Globus pallidus (tissue), 1 donor: Measurements from ENCODE around the gene CLCN3.
A peak's percentile ranks its signal among the peaks of the same experiment; 100 is the strongest.
"Not testable (repeated sequence)": the region's sequence is repeated elsewhere in the genome, so short reads cannot be mapped to it uniquely, and the experiment has no call there.

ENCODE experiments used
- DNase-seq: peaks from one replicate; pipeline ENCODE4 v3.0.0-alpha.2; 2015; ENCODE audit warnings: low spot score

Gene CLCN3

DNA sequence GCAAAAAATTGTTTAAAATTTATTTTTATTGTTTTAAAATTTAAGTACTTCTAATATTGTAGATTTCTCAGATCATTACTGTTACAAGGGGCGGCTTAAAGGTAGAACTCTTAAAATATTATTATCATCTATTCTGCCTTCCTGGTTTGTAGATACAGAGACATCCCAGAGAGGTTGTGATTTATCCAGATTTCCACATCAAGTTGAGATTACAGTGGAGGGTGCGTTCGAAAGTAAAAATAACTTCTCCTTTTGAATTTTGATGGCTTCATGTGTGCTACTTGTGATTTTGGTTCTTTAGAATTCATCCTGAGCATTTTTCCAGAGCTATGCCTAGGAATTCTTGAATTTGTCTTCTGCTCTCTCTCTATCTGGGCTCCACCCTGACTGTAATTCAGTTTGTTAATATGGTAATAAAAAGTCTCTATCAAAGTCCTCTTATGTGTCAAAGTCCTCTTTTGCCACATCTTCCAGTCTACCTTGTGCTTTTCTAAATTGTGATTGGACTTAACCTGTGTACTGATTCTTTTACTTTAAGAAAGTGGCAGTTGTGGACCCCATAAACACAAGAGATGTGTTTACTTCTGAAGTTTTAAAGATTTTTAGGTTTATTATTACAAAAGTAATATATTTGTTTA is 37.2 kb downstream of the CLCN3 start:
- DNase-seq = no peak

- DNase-seq = no peak
These were observed 37.8 kb downstream of the CLCN3 start for GRCh38 chr4:169658196-169658595.

- peak; percentile 32 for DNase-seq
These were observed 38.8 kb downstream of the CLCN3 start for GRCh38 chr4:169658975-169659715.

DNA sequence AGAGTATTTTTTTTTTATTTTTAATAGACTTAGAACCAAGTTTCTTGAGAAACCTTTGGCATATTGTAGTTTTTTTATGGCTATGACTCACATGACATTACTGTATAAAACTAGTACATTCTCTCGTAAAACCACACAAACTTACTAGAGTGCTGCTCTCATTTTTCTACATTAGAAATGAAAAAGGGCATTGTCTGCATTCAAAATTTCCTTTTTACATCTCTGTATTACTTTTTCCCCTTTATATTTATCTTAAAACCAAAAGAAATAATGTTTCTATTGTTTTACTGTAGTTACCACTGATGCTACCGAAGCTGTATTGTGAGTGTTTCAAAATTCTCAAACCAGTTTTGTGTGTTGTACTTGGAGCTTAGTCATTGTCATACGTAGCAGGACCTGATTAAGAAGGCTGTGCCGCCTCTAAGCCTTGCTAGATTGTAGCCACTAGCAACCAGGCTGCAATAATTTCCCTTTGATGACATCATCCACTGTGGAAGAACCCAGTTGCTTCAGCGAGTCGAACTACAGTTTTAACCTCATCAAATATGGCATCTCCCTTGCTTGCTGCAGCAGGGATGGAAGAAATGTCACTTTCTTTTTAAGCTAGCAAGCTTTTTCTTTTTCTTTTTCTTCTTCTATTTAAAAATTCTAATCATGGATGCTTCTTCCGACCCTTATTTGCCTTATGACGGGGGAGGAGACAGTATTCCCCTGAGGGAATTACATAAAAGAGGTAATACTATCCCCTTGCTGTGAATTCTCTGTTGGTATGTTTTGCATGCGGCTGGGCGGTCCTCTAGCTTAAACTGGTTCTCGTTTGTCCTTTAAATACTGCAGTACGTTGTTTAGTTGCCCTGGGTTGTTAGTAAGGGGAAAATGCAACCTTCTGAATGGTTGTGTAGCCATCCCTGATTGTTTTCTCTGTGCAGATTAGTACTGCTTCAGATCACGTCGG is 39.6 kb downstream of the CLCN3 start:
- DNase-seq = peak; percentile 84

- no peak for DNase-seq
These were observed 40.6 kb downstream of the CLCN3 start for GRCh38 chr4:169660929-169661328.

DNA sequence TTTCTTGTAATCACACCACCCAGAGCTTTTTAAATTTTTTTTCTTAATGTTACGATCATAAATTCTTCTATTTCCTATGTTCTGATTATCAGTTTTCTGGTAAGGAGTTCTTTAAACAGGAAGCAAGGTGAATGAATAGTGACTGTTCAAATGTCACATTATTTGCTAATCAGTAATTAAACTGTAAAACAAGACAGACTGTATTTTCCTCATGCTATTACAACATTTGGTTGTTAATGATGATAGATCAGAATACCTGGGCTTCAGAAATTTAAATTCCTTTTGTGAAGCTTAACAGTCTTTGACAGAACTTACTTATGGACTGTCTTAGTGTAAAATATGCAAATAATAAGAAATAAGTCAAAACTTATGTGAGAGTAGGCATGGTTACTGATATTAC is 41.4 kb downstream of the CLCN3 start:
- no peak for DNase-seq

DNA sequence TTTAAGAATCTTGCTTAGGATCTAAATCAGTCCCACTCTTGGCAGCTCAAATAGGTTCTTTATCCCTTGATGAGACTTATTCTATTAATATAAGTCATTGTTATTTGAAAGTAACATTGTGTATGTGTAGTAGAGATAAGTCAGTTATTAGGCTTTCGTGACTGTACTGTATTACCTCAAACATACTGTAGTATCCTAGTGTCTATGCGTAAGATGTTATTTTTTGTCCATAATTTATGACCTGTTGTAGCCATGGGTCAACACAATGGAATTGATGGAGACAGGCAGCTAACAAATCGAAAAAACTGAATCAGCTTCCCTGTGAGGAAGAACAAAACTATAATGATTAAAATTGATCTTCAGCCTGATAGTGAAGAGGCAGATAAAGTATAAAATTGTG is 41.8 kb downstream of the CLCN3 start:
- DNase-seq = no peak

DNA sequence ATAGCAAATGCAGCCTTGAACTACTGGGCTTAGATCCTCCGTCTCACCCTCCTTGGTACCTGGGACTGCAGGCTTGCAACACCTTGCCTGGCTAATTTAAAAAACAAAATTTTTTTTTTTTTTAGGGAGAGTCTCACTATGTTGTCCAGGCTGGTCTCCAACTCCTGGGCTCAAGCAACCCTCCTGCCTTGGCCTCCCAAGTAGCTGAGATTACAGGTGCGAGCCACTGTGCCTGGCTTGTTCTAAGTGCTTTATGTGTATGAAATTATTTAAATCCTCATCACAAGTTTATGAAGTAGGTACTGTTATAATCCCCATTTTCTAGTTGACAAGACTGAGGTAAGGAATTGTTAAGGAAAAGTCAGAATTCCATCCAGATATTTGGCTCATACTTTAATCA is 43.0 kb downstream of the CLCN3 start:
- no peak for DNase-seq

- peak; percentile 33 for DNase-seq
These were observed 43.5 kb downstream of the CLCN3 start for GRCh38 chr4:169663831-169664230.

DNA sequence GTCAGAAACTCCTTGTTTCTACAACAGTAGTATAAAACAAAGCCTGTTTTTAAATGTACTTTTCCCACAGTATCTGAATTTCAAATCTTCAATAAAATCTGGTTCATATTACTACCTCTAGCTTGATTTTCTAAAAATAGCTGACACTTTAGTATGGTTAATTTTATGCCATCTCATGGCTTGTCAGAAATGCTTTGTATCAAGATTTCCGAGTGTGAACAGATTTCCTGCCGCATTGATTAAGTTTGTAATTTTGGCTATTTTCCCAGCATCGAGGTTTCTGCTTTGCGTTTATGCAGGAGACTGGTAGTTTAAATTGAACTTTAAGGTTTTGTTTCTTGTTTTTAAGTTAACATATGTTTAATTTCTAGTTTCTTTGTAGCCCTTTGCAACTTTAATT is 44.2 kb downstream of the CLCN3 start:
- no peak for DNase-seq

DNA sequence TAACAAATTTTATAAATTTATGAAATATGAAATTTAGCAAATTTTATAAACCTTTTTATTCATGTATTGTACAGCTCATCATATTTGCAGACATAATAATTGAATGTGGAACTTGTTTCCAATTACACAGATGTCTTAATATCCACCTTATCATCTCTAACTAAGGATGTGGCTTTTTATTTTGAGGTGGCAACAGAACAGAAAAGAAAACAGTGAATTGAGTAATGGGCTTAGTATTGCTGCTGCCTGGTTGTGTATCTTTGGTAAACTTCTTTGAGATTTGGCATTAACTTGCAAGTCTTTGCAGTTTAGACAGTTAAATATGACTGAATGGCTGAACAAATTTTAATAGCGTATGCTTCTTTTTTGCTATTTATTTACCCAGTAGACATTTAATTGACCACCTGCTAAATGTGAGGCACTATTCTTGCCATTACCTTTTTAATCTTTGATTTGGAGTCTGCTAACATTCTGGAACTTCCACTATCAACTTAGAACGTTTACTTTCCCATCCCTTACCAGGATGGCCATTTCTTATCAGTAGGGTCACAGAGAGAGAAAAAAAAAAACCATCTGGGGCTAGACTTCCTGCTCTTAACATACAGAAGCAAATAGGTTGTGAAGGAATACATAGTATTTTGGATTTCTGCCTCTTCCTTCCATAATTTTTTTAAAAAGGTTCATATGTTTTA is 44.8 kb downstream of the CLCN3 start:
- no peak for DNase-seq

DNA sequence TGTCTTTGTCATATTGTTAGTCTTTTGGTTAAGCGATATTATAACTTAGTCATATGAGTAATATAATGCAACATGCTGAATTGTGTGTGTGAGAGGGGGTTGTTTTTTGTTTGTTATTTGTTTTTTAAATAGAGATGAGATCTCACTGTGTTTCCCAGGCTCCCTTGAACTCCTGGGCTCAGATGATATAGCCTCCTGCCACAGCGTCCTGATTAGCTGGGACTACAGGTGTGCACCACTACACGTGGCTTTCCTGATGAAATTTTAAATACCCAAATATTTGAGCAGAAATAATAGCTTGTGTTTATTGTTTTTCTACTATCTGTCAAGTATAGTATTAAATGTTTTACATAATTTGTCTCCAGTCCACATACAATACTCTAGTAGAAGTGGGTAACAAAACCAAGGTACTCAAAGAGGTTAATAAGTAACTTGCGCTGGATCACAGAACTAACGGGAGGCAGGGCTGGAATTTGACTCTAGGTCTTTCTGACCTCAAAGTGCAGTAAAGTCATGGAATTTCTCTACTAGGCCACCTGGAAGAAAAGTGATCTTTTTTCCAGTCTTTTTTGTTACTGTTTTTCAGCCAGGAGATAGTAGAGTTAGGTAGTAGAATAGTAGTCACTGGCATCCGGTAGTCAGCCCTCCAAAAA is 47.8 kb downstream of the CLCN3 start:
- no peak for DNase-seq

DNA sequence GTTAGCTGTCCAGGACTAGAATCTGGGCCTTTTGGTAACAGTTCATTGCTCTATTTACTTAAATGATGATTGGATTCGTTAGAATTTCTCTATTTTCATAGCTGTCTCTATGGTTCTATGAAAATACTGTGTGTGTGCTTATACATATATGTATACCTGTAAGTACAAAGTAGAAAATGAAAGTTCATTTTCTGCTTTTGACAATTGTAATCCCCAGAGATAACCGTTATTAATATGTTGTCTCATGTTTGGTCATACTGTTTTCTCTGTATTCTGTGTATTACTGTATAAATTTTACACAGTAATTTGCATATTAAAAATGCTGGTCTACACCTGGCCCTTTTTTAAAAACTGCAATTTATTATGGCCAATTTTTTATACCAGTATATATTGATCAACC is 55.4 kb downstream of the CLCN3 start:
- DNase-seq = no peak

- DNase-seq = no peak
These were observed 56.9 kb downstream of the CLCN3 start for GRCh38 chr4:169677150-169677748.

GRCh38 chr4:169678486-169678885 is 58.1 kb downstream of the CLCN3 start:
- not testable (repeated sequence) for DNase-seq

GRCh38 chr4:169678951-169679591 is 58.7 kb downstream of the CLCN3 start:
- DNase-seq = not testable (repeated sequence)

DNA sequence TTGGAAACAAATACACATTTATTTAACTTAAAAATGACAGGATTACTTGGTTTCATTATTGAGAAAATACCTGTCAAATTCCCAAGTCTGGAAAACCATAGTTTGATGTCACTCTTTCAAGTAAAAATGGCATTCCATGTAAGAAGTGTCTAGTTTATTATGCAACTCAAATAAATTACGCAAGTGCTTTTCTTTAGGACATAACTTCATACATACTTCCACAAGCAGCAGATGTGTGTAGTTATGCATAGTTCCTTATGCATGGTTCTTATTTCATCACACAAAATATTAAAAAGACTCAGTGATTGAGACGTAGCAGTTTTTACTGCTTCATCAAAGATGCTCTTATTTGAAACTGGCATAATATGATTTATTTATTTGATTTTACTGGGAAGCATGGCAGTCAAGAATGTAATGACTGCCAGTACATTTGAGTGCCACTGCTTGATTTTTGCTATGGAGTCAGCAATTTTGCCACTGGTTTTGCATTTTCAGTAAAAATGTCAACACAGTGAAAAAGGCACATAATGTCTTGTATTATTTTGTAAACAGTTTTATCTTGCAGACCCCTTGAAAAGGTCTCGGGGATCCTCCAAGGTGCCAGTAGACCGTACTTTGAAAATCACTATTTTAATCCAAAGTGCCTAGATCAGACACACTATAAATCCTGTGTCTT is 62.1 kb downstream of the CLCN3 start:
- DNase-seq = no peak

DNA sequence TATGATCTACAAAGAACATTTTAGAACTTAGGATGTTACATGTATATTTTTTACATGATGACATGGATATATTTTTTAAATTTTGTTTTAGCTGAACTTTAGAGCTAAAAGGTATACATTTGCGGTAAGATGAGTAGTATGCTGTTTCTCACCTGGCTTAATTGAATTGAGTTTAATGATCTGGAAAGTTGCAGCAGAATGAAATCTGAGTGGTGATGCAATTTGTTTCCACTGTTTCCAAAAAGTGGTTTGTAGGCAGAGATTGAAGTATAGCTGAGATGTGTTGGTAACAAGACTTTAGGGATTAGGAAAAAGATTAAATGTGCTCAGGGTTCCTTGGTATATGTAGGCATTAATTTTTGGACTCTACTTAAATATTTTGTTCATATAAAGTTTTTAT is 69.3 kb downstream of the CLCN3 start:
- no peak for DNase-seq

DNA sequence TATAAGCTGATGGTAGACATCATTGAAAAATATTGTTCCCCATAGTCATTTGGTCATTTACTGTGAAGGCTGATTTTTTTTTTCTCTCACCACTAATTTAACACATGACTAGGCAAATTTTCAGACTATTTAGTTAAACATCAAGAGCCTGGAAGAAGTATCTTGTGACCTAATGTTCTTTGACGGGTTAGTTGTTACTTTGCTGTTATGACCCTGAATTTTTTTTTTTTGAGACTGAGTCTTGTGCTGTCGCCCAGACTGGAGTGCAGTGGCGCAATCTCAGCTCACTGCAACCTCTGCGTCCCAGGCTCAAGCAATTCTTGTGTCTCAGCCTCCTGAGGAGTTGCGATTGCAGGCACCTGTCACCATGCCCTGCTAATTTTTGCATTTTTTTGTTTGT is 70.4 kb downstream of the CLCN3 start:
- no peak for DNase-seq

GRCh38 chr4:169698331-169698730 is 78.0 kb downstream of the CLCN3 start:
- DNase-seq = no peak
